ENCODE data around the gene RASA2. TPM values are rescaled to one million over a fixed set of nuclear protein-coding genes. Genes with fewer than 3 reads are reported as not detected.

RASA2 gene
- total and polyA plus RNA-seq, 4 donors = 1.6 to 5.4 (median 4.6) TPM

GRCh38 chr3:141529256-141529655 is 42.4 kb downstream of the RASA2 start:
- Histone ChIP-seq H3K27ac (ENCODE audit: low read depth in 1 of 2, low read length in 2 of 2) (no peak overlapping the region), H3K4me3 (ENCODE audit: low read depth in 1 of 3, low read length in 3 of 3) (no peak overlapping the region), H3K9ac (ENCODE audit: low read depth in 1 of 2, low read length in 2 of 2) (no peak overlapping the region), H3K36me3 (ENCODE audit: control insufficient read depth in 4 of 4, insufficient read depth in 3 of 4, low read depth in 1 of 4, low read length in 3 of 4) (no peaks in the 10 kb centered on the region), H3K9me3 (ENCODE audit: control insufficient read depth in 4 of 4, low read length in 3 of 4) (no peaks in the 10 kb centered on the region), H3K4me1 (ENCODE audit: control insufficient read depth in 4 of 4, insufficient read depth in 4 of 4, low read length in 3 of 4) (peaks cover 0 to 13% (median 10%) of the 10 kb centered on the region in 4 donors), H3K27me3 (ENCODE audit: control insufficient read depth in 4 of 4, insufficient read depth in 4 of 4, low read length in 3 of 4) (no peaks in the 10 kb centered on the region)
- TF ChIP-seq HNF4A (conservative IDR thresholded peaks at IDR 0.05) = no peak
- TF ChIP-seq ATF3 (IDR thresholded peaks at IDR 0.05) = no peak
- TF ChIP-seq HNF4G (IDR thresholded peaks at IDR 0.05) = no peak
- TF ChIP-seq MAX (IDR thresholded peaks at IDR 0.05) = no peak
- TF ChIP-seq FOXA2 (IDR thresholded peaks at IDR 0.05) = no peak
- TF ChIP-seq, protein P1, sequence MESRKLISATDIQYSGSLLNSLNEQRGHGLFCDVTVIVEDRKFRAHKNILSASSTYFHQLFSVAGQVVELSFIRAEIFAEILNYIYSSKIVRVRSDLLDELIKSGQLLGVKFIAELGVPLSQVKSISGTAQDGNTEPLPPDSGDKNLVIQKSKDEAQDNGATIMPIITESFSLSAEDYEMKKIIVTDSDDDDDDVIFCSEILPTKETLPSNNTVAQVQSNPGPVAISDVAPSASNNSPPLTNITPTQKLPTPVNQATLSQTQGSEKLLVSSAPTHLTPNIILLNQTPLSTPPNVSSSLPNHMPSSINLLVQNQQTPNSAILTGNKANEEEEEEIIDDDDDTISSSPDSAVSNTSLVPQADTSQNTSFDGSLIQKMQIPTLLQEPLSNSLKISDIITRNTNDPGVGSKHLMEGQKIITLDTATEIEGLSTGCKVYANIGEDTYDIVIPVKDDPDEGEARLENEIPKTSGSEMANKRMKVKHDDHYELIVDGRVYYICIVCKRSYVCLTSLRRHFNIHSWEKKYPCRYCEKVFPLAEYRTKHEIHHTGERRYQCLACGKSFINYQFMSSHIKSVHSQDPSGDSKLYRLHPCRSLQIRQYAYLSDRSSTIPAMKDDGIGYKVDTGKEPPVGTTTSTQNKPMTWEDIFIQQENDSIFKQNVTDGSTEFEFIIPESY (IDR thresholded peaks at IDR 0.05) = no peak
- no peak for TF ChIP-seq EGR1 (IDR thresholded peaks at IDR 0.05; ENCODE audit: low read depth in 2 of 2)
- no peak for TF ChIP-seq GABPA (IDR thresholded peaks at IDR 0.05 in 1 of 2, conservative IDR thresholded peaks at IDR 0.05 in 1 of 2)
- no peak for TF ChIP-seq REST (IDR thresholded peaks at IDR 0.05)
- no peak for TF ChIP-seq RXRA (IDR thresholded peaks at IDR 0.05)
- no peak for DNase-seq (ENCODE audit: low spot score)

- H3K9ac ChIP-seq (ENCODE audit: low read depth in 1 of 2, low read length in 2 of 2) = no peak overlapping the region
- no peaks in the 10 kb centered on the region for H3K9me3 ChIP-seq (ENCODE audit: control insufficient read depth in 4 of 4, low read length in 3 of 4)
- 68% methylated on average over 1 of the region's 1 CpG for WGBS
- peaks cover 0 to 13% (median 10%) of the 10 kb centered on the region in 4 donors for H3K4me1 ChIP-seq (ENCODE audit: control insufficient read depth in 4 of 4, insufficient read depth in 4 of 4, low read length in 3 of 4)
- DNase-seq (ENCODE audit: low spot score) = no peak
- H3K36me3 ChIP-seq (ENCODE audit: control insufficient read depth in 4 of 4, insufficient read depth in 3 of 4, low read depth in 1 of 4, low read length in 3 of 4) = no peaks in the 10 kb centered on the region
- H3K27me3 ChIP-seq (ENCODE audit: control insufficient read depth in 4 of 4, insufficient read depth in 4 of 4, low read length in 3 of 4) = no peaks in the 10 kb centered on the region
- no peak overlapping the region for H3K4me3 ChIP-seq (ENCODE audit: low read depth in 1 of 3, low read length in 3 of 3)
- no peak overlapping the region for H3K27ac ChIP-seq (ENCODE audit: low read depth in 1 of 2, low read length in 2 of 2)
- TF ChIP-seq FOXA1 (IDR thresholded peaks at IDR 0.05) (no peak), RXRA (IDR thresholded peaks at IDR 0.05) (no peak), HNF4G (IDR thresholded peaks at IDR 0.05) (no peak), JUND (IDR thresholded peaks at IDR 0.05) (no peak), REST (IDR thresholded peaks at IDR 0.05) (no peak), HNF4A (conservative IDR thresholded peaks at IDR 0.05) (no peak), ATF3 (IDR thresholded peaks at IDR 0.05) (no peak), YY1 (IDR thresholded peaks at IDR 0.05) (no peak), TAF1 (conservative IDR thresholded peaks at IDR 0.05) (no peak), NR2F2 (IDR thresholded peaks at IDR 0.05) (no peak), RAD21 (IDR thresholded peaks at IDR 0.05) (no peak), EGR1 (IDR thresholded peaks at IDR 0.05; ENCODE audit: low read depth in 2 of 2) (no peak)
- TF ChIP-seq, protein P2, sequence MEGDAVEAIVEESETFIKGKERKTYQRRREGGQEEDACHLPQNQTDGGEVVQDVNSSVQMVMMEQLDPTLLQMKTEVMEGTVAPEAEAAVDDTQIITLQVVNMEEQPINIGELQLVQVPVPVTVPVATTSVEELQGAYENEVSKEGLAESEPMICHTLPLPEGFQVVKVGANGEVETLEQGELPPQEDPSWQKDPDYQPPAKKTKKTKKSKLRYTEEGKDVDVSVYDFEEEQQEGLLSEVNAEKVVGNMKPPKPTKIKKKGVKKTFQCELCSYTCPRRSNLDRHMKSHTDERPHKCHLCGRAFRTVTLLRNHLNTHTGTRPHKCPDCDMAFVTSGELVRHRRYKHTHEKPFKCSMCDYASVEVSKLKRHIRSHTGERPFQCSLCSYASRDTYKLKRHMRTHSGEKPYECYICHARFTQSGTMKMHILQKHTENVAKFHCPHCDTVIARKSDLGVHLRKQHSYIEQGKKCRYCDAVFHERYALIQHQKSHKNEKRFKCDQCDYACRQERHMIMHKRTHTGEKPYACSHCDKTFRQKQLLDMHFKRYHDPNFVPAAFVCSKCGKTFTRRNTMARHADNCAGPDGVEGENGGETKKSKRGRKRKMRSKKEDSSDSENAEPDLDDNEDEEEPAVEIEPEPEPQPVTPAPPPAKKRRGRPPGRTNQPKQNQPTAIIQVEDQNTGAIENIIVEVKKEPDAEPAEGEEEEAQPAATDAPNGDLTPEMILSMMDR (IDR thresholded peaks at IDR 0.05; ENCODE audit: low read depth, low read length, missing input control) = no peak
- TF ChIP-seq, protein P1 (IDR thresholded peaks at IDR 0.05) = no peak
Measured at GRCh38 chr3:141529717-141530414, 43.0 kb downstream of the RASA2 start.
